Naive thymus-derived CD4-positive, alpha-beta T cell (primary cell): Measurements from ENCODE around the gene CSNK2A1. TPM values are rescaled to one million over a fixed set of nuclear protein-coding genes. Genes with fewer than 3 reads are reported as not detected.

Experiments used
- ATAC-seq: fragments of 150-1000 bp; cut with Tn5 transposase; 2 replicates; pipeline ENCODE4 v1.10.0; 2021; ENCODE audit warnings: mild to moderate bottlenecking, moderate library complexity
- CTCF ChIA-PET: fragments of 350-600 bp; sonication (Branson Sonifier 250); formaldehyde crosslinking; loops from one replicate; lab custom pipeline; 2021; ENCODE audit warnings: antibody characterized with exemption; lab: Charles Lee
- POLR2A ChIA-PET: fragments of 350-600 bp; sonication (Branson Sonifier 250); formaldehyde crosslinking; loops from one replicate; lab custom pipeline; 2021; ENCODE audit warnings: antibody characterized with exemption, inconsistent platforms; lab: Charles Lee
- DNase-seq, 9 donors: peaks; one replicate each; pipeline versions ENCODE4 v3.0.0 to v3.0.0-alpha.2; 2020 to 2022; ENCODE audit warnings: mixed read lengths in 1 of 9
- H3K27ac ChIP-seq: one replicate; pipeline ENCODE4 v1.7.0; 2013; ENCODE audit warnings: mild to moderate bottlenecking, low read depth, low read length, moderate library complexity
- H3K27me3 ChIP-seq, 2 donors: one replicate each; pipeline ENCODE4 v1.7.0; 2013; ENCODE audit warnings: low read length in 2 of 2, mild to moderate bottlenecking in 2 of 2, moderate library complexity in 2 of 2; ENCODE audit not compliant: control insufficient read depth in 2 of 2, insufficient read depth in 2 of 2
- H3K36me3 ChIP-seq, 3 experiments: 1 replicate in 2 of 3; 2 replicates in 1 of 3; pipeline ENCODE4 v1.7.0; 2013; ENCODE audit warnings: low read length in 3 of 3, mild to moderate bottlenecking in 3 of 3, moderate library complexity in 1 of 3; ENCODE audit not compliant: insufficient read depth in 3 of 3, control insufficient read depth in 2 of 3
- H3K4me1 ChIP-seq, 2 donors: one replicate each; pipeline ENCODE4 v1.7.0; 2013; ENCODE audit warnings: low read length in 2 of 2, mild to moderate bottlenecking in 2 of 2, moderate library complexity in 1 of 2; ENCODE audit not compliant: control insufficient read depth in 2 of 2, insufficient read depth in 2 of 2
- H3K4me3 ChIP-seq: 2 replicates; pipeline ENCODE4 v1.7.0; 2013; ENCODE audit warnings: mild to moderate bottlenecking, low read length
- H3K9me3 ChIP-seq, 3 experiments: 1 replicate in 2 of 3; 2 replicates in 1 of 3; pipeline ENCODE4 v1.7.0; 2013; ENCODE audit warnings: low read length in 3 of 3; ENCODE audit not compliant: control insufficient read depth in 2 of 3
- H3K27ac Mint-ChIP-seq, 9 donors: one replicate each; pipeline ENCODE4 v1.8.0; 2020 to 2022; ENCODE audit warnings: mixed read lengths in 9 of 9, mild to moderate bottlenecking in 8 of 9, moderate library complexity in 5 of 9, inconsistent platforms in 2 of 9
- H3K27me3 Mint-ChIP-seq, 5 donors: one replicate each; pipeline ENCODE4 v1.8.0; 2021 to 2022; ENCODE audit warnings: mixed read lengths in 5 of 5, mild to moderate bottlenecking in 1 of 5
- H3K36me3 Mint-ChIP-seq, 5 donors: one replicate each; pipeline ENCODE4 v1.8.0; 2020 to 2022; ENCODE audit warnings: mixed read lengths in 5 of 5, mild to moderate bottlenecking in 3 of 5, inconsistent platforms in 1 of 5
- H3K4me1 Mint-ChIP-seq, 7 donors: one replicate each; pipeline ENCODE4 v1.8.0; 2020 to 2022; ENCODE audit warnings: mixed read lengths in 7 of 7, mild to moderate bottlenecking in 3 of 7, inconsistent platforms in 1 of 7
- H3K4me3 Mint-ChIP-seq, 10 donors: one replicate each; pipeline ENCODE4 v1.8.0; 2020 to 2022; ENCODE audit warnings: mild to moderate bottlenecking in 10 of 10, mixed read lengths in 10 of 10, moderate library complexity in 6 of 10, inconsistent platforms in 2 of 10
- H3K9me3 Mint-ChIP-seq, 11 donors: one replicate each; pipeline ENCODE4 v1.8.0; 2020 to 2022; ENCODE audit warnings: mixed read lengths in 11 of 11, mild to moderate bottlenecking in 4 of 11, inconsistent platforms in 1 of 11, moderate library complexity in 1 of 11
- intact Hi-C, 2 donors: fragments of 100-400 bp; cut with micrococcal nuclease; formaldehyde crosslinking; loops; one replicate each; pipeline ENCODE4 v1.15.1; 2023
- polyA plus RNA-seq, 2 donors: library from polyadenylated mRNA; unstranded; fragments of 300-500 nt; fragmentation: Illumina TruSeq; gene quantifications; one replicate each; pipeline ENCODE4 v1.2.3, GENCODE V29; 2021
- total RNA-seq, 6 experiments: library from RNA in 5 of 6; stranded (reverse) in 5 of 6; gene quantifications; 1 replicate in 5 of 6; 2 replicates in 1 of 6; pipeline ENCODE4 v1.2.3 and lab custom pipeline; 2021 to 2026

Gene CSNK2A1
- total and polyA plus RNA-seq, 7 experiments from 2014 or later, result 47.3 to 117 (median 74.5) TPM

GRCh38 chr20:507761-508332 is 35.7 kb downstream of the CSNK2A1 start:
- Histone ChIP-seq H3K27ac (no peak overlapping the region), H3K27me3 (no peaks in the 10 kb centered on the region), H3K9me3 (no peaks in the 10 kb centered on the region), H3K4me3 (no peak overlapping the region), H3K4me1 (no peaks in the 10 kb centered on the region), H3K36me3 (peaks cover 10 to 54% (median 11%) of the 10 kb centered on the region in 3 experiments)
- ATAC-seq, result no peak
- H3K27ac Mint-ChIP-seq, result no peak overlapping the region
- intact Hi-C loops, result no loop called here
- POLR2A ChIA-PET, result no interaction called here
- H3K27me3 Mint-ChIP-seq, result no peaks in the 10 kb centered on the region
- DNase-seq, result no peak
- H3K36me3 Mint-ChIP-seq, result peaks cover 6 to 40% (median 16%) of the 10 kb centered on the region in 5 donors
- H3K9me3 Mint-ChIP-seq, result no peaks in the 10 kb centered on the region
- CTCF ChIA-PET, result interaction anchor here (0.7 kb wide), 1 partner anchor 210 kb away, joined by 3 read pairs; no protein-coding TSS in a partner anchor
- H3K4me3 Mint-ChIP-seq, result no peak overlapping the region
- H3K4me1 Mint-ChIP-seq, result peaks cover 12 to 30% (median 25%) of the 10 kb centered on the region in 7 donors

DNA sequence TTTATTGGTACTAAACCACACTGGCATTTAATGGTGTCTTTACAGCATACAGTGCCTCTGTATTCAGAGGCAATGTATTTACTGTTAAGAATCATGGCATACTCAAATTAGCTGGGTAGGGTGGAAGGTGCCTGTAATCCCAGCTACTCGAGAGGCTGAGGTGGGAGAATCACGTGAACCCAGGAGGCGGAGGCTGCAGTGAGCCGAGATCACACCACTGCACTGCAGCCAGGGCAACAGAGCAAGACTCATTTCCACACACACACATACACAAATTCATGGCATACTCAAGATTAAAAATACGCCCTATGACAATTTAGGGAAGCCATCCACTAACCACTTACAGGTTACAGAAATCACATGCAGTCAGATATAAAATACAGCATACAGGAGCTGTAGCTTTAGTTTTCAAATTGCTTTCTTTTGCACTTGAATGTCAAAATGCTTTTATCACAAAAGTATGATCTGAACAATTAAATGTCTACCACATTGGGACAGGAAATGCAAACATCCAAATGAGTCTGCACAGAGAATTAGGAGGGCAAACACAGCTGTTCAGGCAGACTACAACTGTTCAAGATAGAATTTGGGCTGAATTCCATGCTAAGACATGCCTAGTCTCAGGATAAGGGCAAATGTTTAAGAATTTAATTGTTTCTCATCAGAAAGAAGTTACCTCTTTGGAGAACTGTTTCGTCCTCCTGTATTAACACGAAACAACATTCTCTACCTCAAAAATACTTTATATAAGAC is 36.4 kb downstream of the CSNK2A1 start:
- peaks cover 12 to 24% (median 21%) of the 10 kb centered on the region in 7 donors for H3K4me1 Mint-ChIP-seq
- ATAC-seq (no peak), DNase-seq (no peak)
- POLR2A ChIA-PET, result no interaction called here
- H3K36me3 Mint-ChIP-seq, result peaks cover 6 to 46% (median 19%) of the 10 kb centered on the region in 5 donors
- Histone ChIP-seq H3K4me1 (no peaks in the 10 kb centered on the region), H3K4me3 (no peak overlapping the region), H3K9me3 (no peaks in the 10 kb centered on the region), H3K27me3 (no peaks in the 10 kb centered on the region), H3K27ac (no peak overlapping the region), H3K36me3 (peaks cover 11 to 60% (median 17%) of the 10 kb centered on the region in 3 experiments)
- CTCF ChIA-PET, result interaction anchor here (0.6 kb wide), 1 partner anchor 151 kb away, joined by 5 read pairs; no protein-coding TSS in a partner anchor
- no peaks in the 10 kb centered on the region for H3K27me3 Mint-ChIP-seq
- no peak overlapping the region for H3K4me3 Mint-ChIP-seq
- peaks cover 0 to under 1% (median 0%) of the 10 kb centered on the region in 11 donors for H3K9me3 Mint-ChIP-seq
- peak overlapping the region in 2 of 9 donors; percentile 10 to 36 for H3K27ac Mint-ChIP-seq
- intact Hi-C loops, result no loop called here

GRCh38 chr20:504632-505075 is 38.9 kb downstream of the CSNK2A1 start:
- ATAC-seq (no peak), DNase-seq (no peak)
- H3K4me3 ChIP-seq, result no peak overlapping the region
- Mint-ChIP-seq H3K9me3 (peaks cover 0 to 2% (median 0%) of the 10 kb centered on the region in 11 donors), H3K4me1 (peaks cover 0 to 10% (median 6%) of the 10 kb centered on the region in 7 donors), H3K4me3 (no peak overlapping the region), H3K27me3 (no peaks in the 10 kb centered on the region), H3K27ac (no peak overlapping the region), H3K36me3 (peaks cover 6 to 51% (median 19%) of the 10 kb centered on the region in 5 donors)
- no peak overlapping the region for H3K27ac ChIP-seq
- intact Hi-C loops, result no loop called here
- CTCF ChIA-PET, result interaction anchor here (0.6 kb wide), 1 partner anchor 141 kb away, joined by 3 read pairs; no protein-coding TSS in a partner anchor
- POLR2A ChIA-PET, result interaction anchor here (0.7 kb wide), 1 partner anchor 31 kb away, joined by 3 read pairs; no protein-coding TSS in a partner anchor
- H3K36me3 ChIP-seq, result peaks cover 17 to 76% (median 24%) of the 10 kb centered on the region in 3 experiments
- H3K4me1 ChIP-seq, result no peaks in the 10 kb centered on the region
- no peaks in the 10 kb centered on the region for H3K9me3 ChIP-seq
- no peaks in the 10 kb centered on the region for H3K27me3 ChIP-seq

GRCh38 chr20:503048-503737 is 40.4 kb downstream of the CSNK2A1 start:
- no peak for DNase-seq
- Mint-ChIP-seq H3K27ac (peak overlapping the region in 2 of 9 donors; percentile 3 to 68), H3K27me3 (no peaks in the 10 kb centered on the region), H3K9me3 (peaks cover 0 to 2% (median 0%) of the 10 kb centered on the region in 11 donors), H3K4me3 (no peak overlapping the region), H3K36me3 (peaks cover 6 to 52% (median 24%) of the 10 kb centered on the region in 5 donors), H3K4me1 (peaks cover 0 to 5% (median 0%) of the 10 kb centered on the region in 7 donors)
- intact Hi-C loops, result no loop called here
- Histone ChIP-seq H3K4me1 (no peaks in the 10 kb centered on the region), H3K4me3 (no peak overlapping the region), H3K9me3 (no peaks in the 10 kb centered on the region), H3K36me3 (peaks cover 11 to 79% (median 35%) of the 10 kb centered on the region in 3 experiments), H3K27me3 (no peaks in the 10 kb centered on the region), H3K27ac (no peak overlapping the region)
- POLR2A ChIA-PET, result no interaction called here
- CTCF ChIA-PET, result interaction anchor here (0.5 kb wide), 1 partner anchor 291 kb away, joined by 3 read pairs; no protein-coding TSS in a partner anchor
- ATAC-seq, result no peak

- CTCF ChIA-PET, result no interaction called here
- Histone ChIP-seq H3K27ac (no peak overlapping the region), H3K36me3 (peaks cover 22 to 78% (median 39%) of the 10 kb centered on the region in 3 experiments), H3K4me1 (no peaks in the 10 kb centered on the region), H3K4me3 (no peak overlapping the region), H3K27me3 (no peaks in the 10 kb centered on the region), H3K9me3 (no peaks in the 10 kb centered on the region)
- peak overlapping the region in 1 of 9 donors; percentile 8 for H3K27ac Mint-ChIP-seq
- POLR2A ChIA-PET, result no interaction called here
- DNase-seq, result no peak
- H3K4me1 Mint-ChIP-seq, result peaks cover 0 to 3% (median 0%) of the 10 kb centered on the region in 7 donors
- no peaks in the 10 kb centered on the region for H3K27me3 Mint-ChIP-seq
- H3K9me3 Mint-ChIP-seq, result peaks cover 0 to 2% (median 0%) of the 10 kb centered on the region in 11 donors
- no peak for ATAC-seq
- H3K4me3 Mint-ChIP-seq, result no peak overlapping the region
- peaks cover 0 to 46% (median 24%) of the 10 kb centered on the region in 5 donors for H3K36me3 Mint-ChIP-seq
- intact Hi-C loops, result no loop called here
Observed at GRCh38 chr20:497979-498378, 45.6 kb downstream of the CSNK2A1 start.

GRCh38 chr20:496126-496696 is 47.4 kb downstream of the CSNK2A1 start:
- intact Hi-C loops, result no loop called here
- ChIA-PET CTCF (no interaction called here), POLR2A (no interaction called here)
- peak overlapping the region in 2 of 9 donors; percentile 20 to 40 for H3K27ac Mint-ChIP-seq
- Histone ChIP-seq H3K4me1 (no peaks in the 10 kb centered on the region), H3K36me3 (peaks cover 15 to 80% (median 30%) of the 10 kb centered on the region in 3 experiments), H3K27ac (no peak overlapping the region), H3K9me3 (no peaks in the 10 kb centered on the region), H3K27me3 (no peaks in the 10 kb centered on the region), H3K4me3 (no peak overlapping the region)
- H3K27me3 Mint-ChIP-seq, result no peaks in the 10 kb centered on the region
- no peaks in the 10 kb centered on the region for H3K9me3 Mint-ChIP-seq
- peaks cover 0 to 42% (median 26%) of the 10 kb centered on the region in 5 donors for H3K36me3 Mint-ChIP-seq
- ATAC-seq (no peak), DNase-seq (no peak)
- H3K4me1 Mint-ChIP-seq, result no peaks in the 10 kb centered on the region
- no peak overlapping the region for H3K4me3 Mint-ChIP-seq
